ENCODE data around the gene PGF.

DNA sequence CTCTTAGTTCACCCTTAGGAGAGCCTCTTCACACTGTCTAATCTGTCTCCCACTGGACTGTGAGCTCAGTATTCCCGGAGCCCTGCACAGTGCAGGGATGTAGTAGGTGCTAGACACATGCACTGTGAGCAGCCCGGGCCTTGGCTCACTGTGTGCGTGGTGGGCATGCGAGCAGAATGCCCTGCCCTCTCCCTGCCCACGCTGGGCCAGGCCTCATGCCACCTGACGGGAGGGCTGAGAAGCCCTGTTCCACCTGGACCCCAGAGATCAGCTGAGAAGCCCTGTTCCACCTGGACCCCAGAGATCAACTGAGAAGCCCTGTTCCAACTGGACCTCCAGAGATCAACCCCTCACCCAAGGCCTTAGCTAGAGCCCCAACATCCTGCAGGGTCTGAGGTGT, 43.3 kb downstream of the PGF start:
- TF ChIP-seq EZH2 (IDR thresholded peaks at IDR 0.05; ENCODE audit: insufficient read depth, poor library complexity, severe bottlenecking) = no peak
- TF ChIP-seq EZH2phosphoT487 (IDR thresholded peaks at IDR 0.05; ENCODE audit: insufficient read depth, low read depth) = no peak

All from GM23248 (cell line).